IPS DF 4.7 (cell line): ENCODE measurements around the gene IRF2.

ENCODE experiments used
- DNase-seq: peaks from one replicate; pipeline ENCODE4 v3.0.0-alpha.2; 2013; ENCODE audit warnings: low spot score; ENCODE audit errors: extremely low read depth

Gene IRF2

GRCh38 chr4:184475096-184475461, 729 bp upstream of the IRF2 start:
- DNase-seq = no peak

- DNase-seq = no peak
Measured at GRCh38 chr4:184473499-184474262, 669 bp downstream of the IRF2 start.

GRCh38 chr4:184472614-184473498, 1.5 kb downstream of the IRF2 start:
- no peak for DNase-seq

GRCh38 chr4:184471881-184472613, 2.3 kb downstream of the IRF2 start:
- no peak for DNase-seq

GRCh38 chr4:184470785-184471110, 3.6 kb downstream of the IRF2 start:
- DNase-seq = no peak

- no peak for DNase-seq
Measured at GRCh38 chr4:184466634-184467033, 7.7 kb downstream of the IRF2 start.

GRCh38 chr4:184464759-184465454, 9.4 kb downstream of the IRF2 start:
- DNase-seq = no peak

GRCh38 chr4:184463856-184464255, 10.5 kb downstream of the IRF2 start:
- DNase-seq = no peak

GRCh38 chr4:184463158-184463557, 11.2 kb downstream of the IRF2 start:
- DNase-seq = no peak

GRCh38 chr4:184462724-184463123, 11.6 kb downstream of the IRF2 start:
- DNase-seq = no peak

GRCh38 chr4:184461711-184462441, 12.5 kb downstream of the IRF2 start:
- DNase-seq = no peak

- DNase-seq = no peak
Measured at GRCh38 chr4:184460499-184461285, 13.7 kb downstream of the IRF2 start.

- DNase-seq = no peak
Measured at GRCh38 chr4:184459413-184459812, 14.9 kb downstream of the IRF2 start.

GRCh38 chr4:184457535-184458249, 16.7 kb downstream of the IRF2 start:
- DNase-seq = no peak

GRCh38 chr4:184456337-184456736, 18.0 kb downstream of the IRF2 start:
- no peak for DNase-seq

GRCh38 chr4:184455299-184455698, 19.1 kb downstream of the IRF2 start:
- DNase-seq = no peak

GRCh38 chr4:184453365-184454160, 20.8 kb downstream of the IRF2 start:
- DNase-seq = no peak

GRCh38 chr4:184452740-184453139, 21.6 kb downstream of the IRF2 start:
- no peak for DNase-seq

GRCh38 chr4:184451726-184452125, 22.6 kb downstream of the IRF2 start:
- no peak for DNase-seq
